H9 (cell line): ENCODE measurements around the gene YBX3. TPM values are rescaled to one million over a fixed set of nuclear protein-coding genes. Genes with fewer than 3 reads are reported as not detected.

Source experiments
- DNase-seq: peaks from one replicate; pipeline ENCODE4 v3.0.0-alpha.2; 2017
- H2AFZ ChIP-seq: one replicate; pipeline ENCODE4 v1.6.1; 2013; ENCODE audit warnings: mild to moderate bottlenecking, low read length, control low read depth, moderate library complexity
- H2AK5ac ChIP-seq: 2 replicates; pipeline ENCODE4 v1.6.1; 2013; ENCODE audit warnings: low read length, control low read depth, mixed read lengths; ENCODE audit not compliant: insufficient read length
- H2BK120ac ChIP-seq: one replicate; pipeline ENCODE4 v1.6.1; 2013; ENCODE audit warnings: low read depth, mild to moderate bottlenecking, low read length, control low read depth, inconsistent platforms; ENCODE audit not compliant: poor library complexity, severe bottlenecking
- H2BK12ac ChIP-seq: 2 replicates; pipeline ENCODE4 v1.6.1; 2013; ENCODE audit warnings: low read length, control low read depth, mixed read lengths, low read depth; ENCODE audit not compliant: insufficient read length
- H2BK15ac ChIP-seq: 2 replicates; pipeline ENCODE4 v1.6.1; 2013; ENCODE audit warnings: low read depth, low read length, control low read depth
- H2BK20ac ChIP-seq: one replicate; pipeline ENCODE4 v1.6.1; 2013; ENCODE audit warnings: low read depth, mild to moderate bottlenecking, low read length, control low read depth, inconsistent platforms; ENCODE audit not compliant: poor library complexity, severe bottlenecking
- H2BK5ac ChIP-seq: 2 replicates; pipeline ENCODE4 v1.6.1; 2013; ENCODE audit warnings: low read length, control low read depth, mixed read lengths; ENCODE audit not compliant: insufficient read length
- H3K14ac ChIP-seq: 2 replicates; pipeline ENCODE4 v1.6.1; 2013; ENCODE audit warnings: low read length, control low read depth; ENCODE audit not compliant: insufficient read depth
- H3K18ac ChIP-seq: 2 replicates; pipeline ENCODE4 v1.6.1; 2013; ENCODE audit warnings: low read depth, mild to moderate bottlenecking, mixed read lengths, low read length, control low read depth; ENCODE audit not compliant: insufficient read length
- H3K23ac ChIP-seq: 2 replicates; pipeline ENCODE4 v1.6.1; 2013; ENCODE audit warnings: low read length, control low read depth, mixed read lengths, low read depth; ENCODE audit not compliant: insufficient read length
- H3K23me2 ChIP-seq: 2 replicates; pipeline ENCODE4 v1.6.1; 2013; ENCODE audit warnings: low read depth, mild to moderate bottlenecking, mixed read lengths, low read length, control low read depth; ENCODE audit not compliant: insufficient read length, poor library complexity, severe bottlenecking
- H3K27ac ChIP-seq: 2 replicates; pipeline ENCODE4 v1.5.1; 2013; ENCODE audit warnings: low read length, control low read depth, mixed read lengths, low read depth; ENCODE audit not compliant: insufficient read length
- H3K27me3 ChIP-seq: 2 replicates; pipeline ENCODE4 v1.6.1; 2013; ENCODE audit warnings: low read length, control low read depth, inconsistent platforms; ENCODE audit not compliant: insufficient read depth
- H3K4ac ChIP-seq: 2 replicates; pipeline ENCODE4 v1.6.1; 2013; ENCODE audit warnings: low read depth, mild to moderate bottlenecking, control low read depth, inconsistent platforms, low read length, moderate library complexity
- H3K4me1 ChIP-seq: 2 replicates; pipeline ENCODE4 v1.6.1; 2013; ENCODE audit warnings: low read length, control low read depth, inconsistent platforms; ENCODE audit not compliant: insufficient read depth
- H3K4me2 ChIP-seq: 2 replicates; pipeline ENCODE4 v1.6.1; 2013; ENCODE audit warnings: low read length, control low read depth, mixed read lengths; ENCODE audit not compliant: insufficient read length, insufficient read depth
- H3K56ac ChIP-seq: 2 replicates; pipeline ENCODE4 v1.6.1; 2013; ENCODE audit warnings: low read depth, mild to moderate bottlenecking, mixed read lengths, low read length, control low read depth; ENCODE audit not compliant: insufficient read length
- H3K79me1 ChIP-seq: 2 replicates; pipeline ENCODE4 v1.6.1; 2013; ENCODE audit warnings: low read depth, mild to moderate bottlenecking, moderate library complexity, low read length, control low read depth, inconsistent platforms; ENCODE audit not compliant: insufficient read depth, poor library complexity, severe bottlenecking
- H3K79me2 ChIP-seq: 2 replicates; pipeline ENCODE4 v1.6.1; 2013; ENCODE audit warnings: low read length, control low read depth, inconsistent platforms; ENCODE audit not compliant: insufficient read depth
- H3K9ac ChIP-seq: 2 replicates; pipeline ENCODE4 v1.6.1; 2013; ENCODE audit warnings: low read length, control low read depth, mixed read lengths; ENCODE audit not compliant: insufficient read length; ENCODE audit errors: extremely low read depth
- H3K9me3 ChIP-seq: one replicate; pipeline ENCODE4 v1.6.1; 2013; ENCODE audit warnings: low read depth, low read length, inconsistent platforms; ENCODE audit not compliant: control insufficient read depth
- H3T11ph ChIP-seq: one replicate; pipeline ENCODE4 v1.6.1; 2013; ENCODE audit warnings: mild to moderate bottlenecking, low read length, control low read depth, inconsistent platforms
- H4K20me1 ChIP-seq: one replicate; pipeline ENCODE4 v1.6.1; 2013; ENCODE audit not compliant: control insufficient read depth, insufficient read length, insufficient read depth
- H4K5ac ChIP-seq: 2 replicates; pipeline ENCODE4 v1.6.1; 2013; ENCODE audit warnings: low read depth, mild to moderate bottlenecking, mixed read lengths, low read length, control low read depth; ENCODE audit not compliant: insufficient read length
- H4K8ac ChIP-seq: replicated peaks from 2 replicates; pipeline ENCODE4 v1.6.1; 2013; ENCODE audit warnings: low read length, control low read depth, mixed read lengths, low read depth; ENCODE audit not compliant: insufficient read length
- H4K91ac ChIP-seq: 2 replicates; pipeline ENCODE4 v1.6.1; 2013; ENCODE audit warnings: low read depth, mild to moderate bottlenecking, moderate library complexity, mixed read lengths, low read length, control low read depth; ENCODE audit not compliant: insufficient read length
- H3K27ac Mint-ChIP-seq, 3 experiments: 2 replicates in 2 of 3; 3 replicates in 1 of 3; pipeline ENCODE4 v1.8.0; 2020 to 2021; ENCODE audit warnings: mixed read lengths in 3 of 3, mild to moderate bottlenecking in 1 of 3, moderate library complexity in 1 of 3
- H3K27me3 Mint-ChIP-seq: 2 replicates; pipeline ENCODE4 v1.8.0; 2021; ENCODE audit warnings: low read depth, mild to moderate bottlenecking, moderate library complexity, mixed read lengths
- H3K36me3 Mint-ChIP-seq, 3 experiments: 2 replicates in 2 of 3; 3 replicates in 1 of 3; pipeline ENCODE4 v1.8.0; 2020 to 2021; ENCODE audit warnings: low read depth in 3 of 3, mixed read lengths in 3 of 3; ENCODE audit not compliant: insufficient read depth in 1 of 3
- H3K4me1 Mint-ChIP-seq, 2 experiments: 2 replicates each; pipeline ENCODE4 v1.8.0; 2020; ENCODE audit warnings: mixed read lengths in 2 of 2
- H3K4me3 Mint-ChIP-seq, 2 experiments: 2 replicates in 1 of 2; 3 replicates in 1 of 2; pipeline ENCODE4 v1.8.0; 2020 to 2021; ENCODE audit warnings: mild to moderate bottlenecking in 2 of 2, mixed read lengths in 2 of 2, moderate library complexity in 1 of 2
- H3K9me3 Mint-ChIP-seq, 2 experiments: 2 replicates in 1 of 2; 3 replicates in 1 of 2; pipeline ENCODE4 v1.8.0; 2020; ENCODE audit warnings: mild to moderate bottlenecking in 2 of 2, mixed read lengths in 2 of 2, moderate library complexity in 1 of 2
- WGBS: extraction: QIAGEN DNeasy Blood & Tissue Kit; methylation state at CpG from one replicate; pipeline ENCODE4 v1.1.7; 2013; ENCODE audit warnings: missing lambda C conversion rate, low lambda C conversion rate, mixed read lengths; ENCODE audit not compliant: insufficient read length; ENCODE audit errors: extremely low coverage; 5-methylcytosine and 5-hydroxymethylcytosine counted together
- total RNA-seq: library from RNA; stranded (reverse); gene quantifications from 2 replicates; pipeline ENCODE4 v1.2.1, GENCODE V29; 2021
- TF ChIP-seq, protein P1 (sequence below): fragments of 200-600 bp; sonication (generic); conservative IDR thresholded peaks from 3 replicates; pipeline ENCODE4 v1.8.0; 2021; ENCODE audit warnings: antibody characterized with exemption, mild to moderate bottlenecking

The YBX3 gene
- total RNA-seq, 1 experiment from 2014 or later = 343 TPM

DNA sequence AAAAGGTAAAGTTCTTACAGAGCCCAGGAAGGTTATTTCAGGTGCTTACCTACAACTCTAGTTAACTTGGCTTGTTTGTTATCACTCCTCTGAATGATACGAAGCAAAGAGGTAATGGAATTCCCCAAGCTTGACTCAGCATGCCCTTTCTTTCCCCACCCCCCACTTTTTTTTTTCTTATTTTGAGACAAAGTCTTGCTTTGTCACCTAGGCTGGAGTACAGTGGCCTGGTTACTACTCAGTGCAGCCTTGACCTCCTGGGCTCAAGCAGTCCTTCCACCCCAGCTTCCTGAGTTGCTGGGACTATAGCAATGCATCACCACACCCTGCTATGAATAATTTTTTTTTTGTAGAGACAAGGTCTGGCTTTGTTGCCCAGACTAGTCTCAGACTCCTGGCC lies 17.1 kb upstream of the YBX3 start:
- H2AK5ac ChIP-seq = no peak overlapping the region
- no peak overlapping the region for H4K8ac ChIP-seq
- H2AFZ ChIP-seq = no peak overlapping the region
- H3K23ac ChIP-seq = no peak overlapping the region
- no peaks in the 10 kb centered on the region; the same call in 1 of the 2 replicates for H3K4me1 ChIP-seq
- Mint-ChIP-seq H3K27me3 (peaks cover 6% of the 10 kb centered on the region; the same call in 1 of the 2 replicates), H3K36me3 (no peaks in the 10 kb centered on the region), H3K9me3 (no peaks in the 10 kb centered on the region), H3K4me1 (no peaks in the 10 kb centered on the region), H3K4me3 (no peak overlapping the region), H3K27ac (no peak overlapping the region; a peak in 1 of 7 replicates)
- H3K9ac ChIP-seq = no peak overlapping the region
- no peaks in the 10 kb centered on the region for H3K27me3 ChIP-seq
- H3K79me2 ChIP-seq = no peaks in the 10 kb centered on the region
- no peak overlapping the region for H2BK120ac ChIP-seq
- no peak overlapping the region for H3T11ph ChIP-seq
- H4K91ac ChIP-seq = no peak overlapping the region
- H3K23me2 ChIP-seq = no peaks in the 10 kb centered on the region
- no peak overlapping the region for H2BK20ac ChIP-seq
- H3K4me2 ChIP-seq = no peak overlapping the region
- H2BK15ac ChIP-seq = no peak overlapping the region
- TF ChIP-seq, protein P1, sequence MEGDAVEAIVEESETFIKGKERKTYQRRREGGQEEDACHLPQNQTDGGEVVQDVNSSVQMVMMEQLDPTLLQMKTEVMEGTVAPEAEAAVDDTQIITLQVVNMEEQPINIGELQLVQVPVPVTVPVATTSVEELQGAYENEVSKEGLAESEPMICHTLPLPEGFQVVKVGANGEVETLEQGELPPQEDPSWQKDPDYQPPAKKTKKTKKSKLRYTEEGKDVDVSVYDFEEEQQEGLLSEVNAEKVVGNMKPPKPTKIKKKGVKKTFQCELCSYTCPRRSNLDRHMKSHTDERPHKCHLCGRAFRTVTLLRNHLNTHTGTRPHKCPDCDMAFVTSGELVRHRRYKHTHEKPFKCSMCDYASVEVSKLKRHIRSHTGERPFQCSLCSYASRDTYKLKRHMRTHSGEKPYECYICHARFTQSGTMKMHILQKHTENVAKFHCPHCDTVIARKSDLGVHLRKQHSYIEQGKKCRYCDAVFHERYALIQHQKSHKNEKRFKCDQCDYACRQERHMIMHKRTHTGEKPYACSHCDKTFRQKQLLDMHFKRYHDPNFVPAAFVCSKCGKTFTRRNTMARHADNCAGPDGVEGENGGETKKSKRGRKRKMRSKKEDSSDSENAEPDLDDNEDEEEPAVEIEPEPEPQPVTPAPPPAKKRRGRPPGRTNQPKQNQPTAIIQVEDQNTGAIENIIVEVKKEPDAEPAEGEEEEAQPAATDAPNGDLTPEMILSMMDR = no peak
- H3K4ac ChIP-seq = no peak overlapping the region
- H4K5ac ChIP-seq = no peak overlapping the region
- H3K56ac ChIP-seq = no peak overlapping the region
- H3K14ac ChIP-seq = no peak overlapping the region
- H3K27ac ChIP-seq = no peak overlapping the region
- H4K20me1 ChIP-seq = no peaks in the 10 kb centered on the region
- no peak overlapping the region for H2BK5ac ChIP-seq
- H2BK12ac ChIP-seq = no peak overlapping the region
- H3K18ac ChIP-seq = peak overlapping the region; percentile 27
- H3K79me1 ChIP-seq = no peaks in the 10 kb centered on the region
- no CpG with 5 or more reads among the region's 1 CpG for WGBS
- no peak for DNase-seq
- no peaks in the 10 kb centered on the region for H3K9me3 ChIP-seq
